GM21717 (cell line): ENCODE data around the gene LMF1.
"Not testable (repeated sequence)": the region's sequence is repeated elsewhere in the genome, so short reads cannot be mapped to it uniquely, and the experiment has no call there.

ENCODE experiments used
- ATAC-seq: cut with Tn5 transposase; IDR thresholded peaks from one replicate; pipeline ENCODE4 v1.9.1; 2021; ENCODE audit warnings: mild to moderate bottlenecking, moderate library complexity; ENCODE audit not compliant: unreplicated experiment

The LMF1 gene

GRCh38 chr16:873243-873661 is 97.5 kb downstream of the LMF1 start:
- ATAC-seq = no peak

- ATAC-seq = no peak
Measured at GRCh38 chr16:872436-873242, 98.1 kb downstream of the LMF1 start.

DNA sequence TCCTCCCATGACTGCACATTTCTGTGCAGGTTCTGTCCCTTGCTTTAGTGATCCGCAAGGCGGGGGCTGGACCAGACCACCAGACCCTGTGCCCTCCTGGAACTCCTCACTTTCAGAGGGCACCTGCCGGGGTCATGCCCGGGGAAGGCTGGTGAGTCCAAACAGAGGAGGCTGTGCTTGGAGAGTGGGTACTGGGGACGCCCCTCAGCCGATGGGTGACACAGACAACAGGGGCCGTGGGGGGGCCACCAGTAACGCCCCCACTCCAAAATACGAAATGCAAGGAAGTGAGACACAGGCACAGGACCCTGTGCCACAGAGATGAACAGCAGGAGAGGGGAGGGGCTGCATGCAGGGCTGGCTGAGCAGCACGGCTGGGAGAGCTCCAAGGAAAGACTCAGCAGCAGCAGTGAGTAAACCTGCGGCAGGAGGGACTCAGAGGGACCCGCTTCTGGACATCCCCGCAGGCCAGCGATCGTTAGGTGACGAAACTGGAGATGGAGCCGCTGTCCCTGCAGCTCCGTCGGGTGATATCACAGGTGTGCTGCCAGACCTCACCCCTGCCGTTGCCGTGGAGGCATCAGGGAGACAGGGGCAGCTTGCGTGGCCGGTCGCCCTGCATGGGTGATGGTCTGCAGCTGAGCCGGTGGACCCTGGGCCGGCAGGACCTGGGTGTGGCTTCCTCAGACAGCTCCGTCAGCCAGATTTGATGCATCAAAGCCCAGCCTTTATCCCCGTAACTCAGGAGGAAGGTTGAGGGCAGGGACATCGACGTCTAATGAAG is 99.0 kb downstream of the LMF1 start:
- ATAC-seq = no peak

- ATAC-seq = no peak
Measured at GRCh38 chr16:870856-871561, 99.8 kb downstream of the LMF1 start.

DNA sequence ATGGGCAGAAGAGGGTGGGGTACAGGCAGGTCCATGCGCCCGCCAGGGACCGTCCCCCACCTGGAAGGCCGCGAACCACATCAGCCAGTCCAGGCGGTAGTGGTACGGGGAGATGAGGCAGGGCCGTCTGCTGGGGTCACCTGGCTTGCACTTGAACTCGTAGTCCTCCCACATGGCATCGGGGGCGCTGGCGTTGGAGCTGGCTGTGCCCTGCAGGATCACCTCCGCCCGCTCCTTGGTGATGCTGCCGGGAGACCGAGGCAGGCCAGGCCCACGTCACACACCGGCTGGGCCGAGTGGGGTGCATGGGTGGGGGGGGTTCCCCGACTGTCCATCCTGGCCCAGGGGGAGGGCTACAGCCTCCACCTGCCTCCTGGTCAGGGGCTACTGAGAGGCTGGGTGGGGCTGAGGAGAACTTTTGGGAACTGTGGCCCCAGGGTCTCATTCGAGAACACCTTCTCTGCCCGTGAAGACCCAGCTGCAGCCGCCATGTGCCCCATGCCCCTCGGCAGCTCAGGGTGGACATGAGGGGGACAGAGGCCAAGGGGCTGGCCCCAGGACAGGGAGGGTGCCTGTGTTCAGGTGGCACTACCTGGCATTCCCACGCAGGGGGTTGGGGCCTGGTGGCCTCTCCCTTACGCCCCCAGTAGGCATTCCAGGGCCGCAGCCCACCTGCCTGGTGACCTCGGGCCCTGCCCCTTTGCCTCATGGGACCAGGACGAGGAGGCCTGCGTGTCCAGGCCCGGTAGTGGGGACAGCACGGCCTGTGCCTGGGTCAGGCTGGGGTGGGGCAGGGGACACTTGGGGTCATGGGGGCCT is 100.8 kb downstream of the LMF1 start:
- ATAC-seq = no peak

DNA sequence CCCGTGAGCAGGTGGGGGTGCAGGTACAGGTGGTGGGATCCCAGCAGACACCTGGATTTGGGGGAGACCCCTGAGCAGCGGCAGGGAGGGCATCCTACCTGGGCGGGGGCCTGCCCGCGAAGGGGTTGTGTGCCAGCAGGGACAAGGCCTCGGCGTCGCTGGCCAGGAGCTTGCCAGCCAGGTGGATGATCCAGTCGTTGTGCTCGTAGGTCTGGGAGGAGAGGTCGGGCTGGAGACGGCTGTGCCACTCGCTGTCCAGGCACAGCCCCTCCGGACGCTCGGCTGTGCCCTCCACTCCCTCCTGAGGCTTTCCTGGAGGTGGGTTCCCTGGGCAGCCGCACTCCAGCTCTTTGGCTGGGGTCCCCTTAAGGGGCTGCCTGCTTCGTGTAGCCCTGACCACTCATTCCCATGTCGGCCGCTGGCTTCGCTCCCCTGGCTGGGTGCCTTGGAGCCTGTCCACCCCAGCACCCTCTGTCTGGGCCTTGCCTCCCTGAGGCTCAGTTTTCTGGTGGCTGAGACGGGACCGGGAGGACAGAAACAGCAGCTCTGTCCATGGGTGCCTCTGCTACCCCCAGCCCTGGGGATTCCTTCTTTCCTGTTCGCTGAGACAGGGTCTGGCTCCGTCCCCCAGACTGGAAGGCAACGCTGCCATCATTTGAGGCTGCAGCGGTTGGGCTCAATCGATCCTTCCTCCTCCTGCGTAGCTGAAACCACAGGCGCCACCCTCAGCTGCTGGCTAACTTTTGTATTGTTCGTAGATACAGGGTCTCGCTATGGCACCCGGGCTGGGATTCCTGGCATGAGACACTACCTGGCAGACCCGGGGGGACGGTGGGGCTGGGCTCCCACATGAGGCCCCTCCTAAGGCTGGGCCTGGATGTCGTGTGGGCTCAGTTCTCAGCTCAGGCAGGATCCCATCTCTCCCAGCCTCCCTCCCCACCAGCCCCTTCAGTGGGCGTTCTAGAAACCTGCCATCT is 101.7 kb downstream of the LMF1 start:
- ATAC-seq = no peak

GRCh38 chr16:868386-868755 is 102.4 kb downstream of the LMF1 start:
- ATAC-seq = no peak

DNA sequence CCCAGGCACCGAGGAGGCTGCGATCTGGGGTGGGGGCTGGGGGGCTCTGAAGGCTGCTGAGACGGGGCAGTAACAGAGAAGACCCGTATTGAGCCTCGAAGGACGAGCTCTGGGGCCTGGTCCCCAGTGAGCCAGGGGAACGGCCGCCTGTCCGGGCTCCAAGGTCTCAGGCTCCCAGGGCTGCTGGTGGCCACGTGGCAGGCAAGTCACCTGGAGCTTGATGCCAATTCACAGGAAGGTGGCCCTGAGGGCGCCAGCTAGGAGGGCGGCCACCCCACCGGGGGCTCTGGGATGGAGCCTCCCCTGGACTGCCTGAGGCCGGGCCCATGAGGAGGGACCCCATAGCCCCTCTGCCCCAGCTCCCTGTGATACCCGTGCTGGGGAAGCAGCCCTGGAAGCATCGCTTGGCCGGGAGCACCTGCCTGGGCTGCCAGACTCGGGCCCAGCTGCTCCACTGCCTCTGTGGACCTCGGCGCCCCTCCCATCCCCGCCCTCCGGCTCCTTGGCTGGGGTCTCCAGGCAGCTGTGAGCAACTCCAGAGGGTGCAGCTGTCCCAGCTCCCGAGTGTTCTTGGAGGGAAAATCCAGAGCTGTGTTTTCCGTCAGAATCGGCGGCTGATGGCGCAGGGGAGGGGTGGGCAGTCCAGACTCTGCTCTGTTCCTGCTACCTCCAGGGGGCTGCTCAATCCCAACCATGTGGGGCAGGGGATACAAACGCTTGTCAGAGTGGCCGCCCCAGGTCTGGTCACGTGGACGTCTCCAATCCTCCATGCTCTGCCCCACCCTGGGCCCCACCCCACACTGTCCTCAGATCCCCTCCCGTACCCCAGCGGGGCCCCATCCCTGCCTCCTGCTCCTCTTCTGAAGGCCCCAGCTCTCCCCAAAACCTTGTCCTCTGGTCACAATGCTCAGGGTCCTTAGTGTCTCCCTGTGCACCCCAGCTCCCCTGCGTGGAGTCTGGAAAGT is 103.1 kb downstream of the LMF1 start:
- ATAC-seq = no peak

DNA sequence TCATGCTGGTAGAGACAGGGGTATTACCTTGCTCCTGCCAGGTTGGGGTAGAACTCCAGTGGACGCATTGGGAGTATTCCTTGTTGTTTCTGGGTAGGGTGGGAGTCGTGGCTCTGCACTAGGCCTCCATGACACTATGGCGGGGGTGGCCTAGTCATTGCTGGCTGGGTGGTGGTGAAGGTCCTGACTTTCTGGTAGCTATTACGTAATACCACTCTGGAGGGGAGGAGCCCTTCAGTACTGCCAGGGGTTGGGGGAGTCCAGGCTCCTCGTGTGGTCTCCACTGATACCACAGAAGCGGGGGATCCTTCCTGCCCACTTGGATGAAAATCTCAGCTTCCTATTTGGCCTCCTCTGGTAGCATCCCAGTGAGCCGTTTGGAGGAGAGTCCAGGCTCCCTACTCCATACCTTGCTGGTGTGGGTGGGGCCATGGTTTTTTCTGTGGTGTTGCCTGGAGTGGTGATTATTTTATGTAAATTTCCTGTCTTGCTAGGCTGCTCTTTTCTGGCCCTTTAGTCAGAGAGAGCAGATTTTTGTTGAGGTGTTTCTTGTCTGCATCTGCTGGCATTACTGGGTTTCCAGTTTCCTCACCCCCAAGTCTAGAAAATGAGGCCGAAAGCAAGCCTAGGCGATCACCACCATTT is 104.4 kb downstream of the LMF1 start:
- ATAC-seq = no peak

DNA sequence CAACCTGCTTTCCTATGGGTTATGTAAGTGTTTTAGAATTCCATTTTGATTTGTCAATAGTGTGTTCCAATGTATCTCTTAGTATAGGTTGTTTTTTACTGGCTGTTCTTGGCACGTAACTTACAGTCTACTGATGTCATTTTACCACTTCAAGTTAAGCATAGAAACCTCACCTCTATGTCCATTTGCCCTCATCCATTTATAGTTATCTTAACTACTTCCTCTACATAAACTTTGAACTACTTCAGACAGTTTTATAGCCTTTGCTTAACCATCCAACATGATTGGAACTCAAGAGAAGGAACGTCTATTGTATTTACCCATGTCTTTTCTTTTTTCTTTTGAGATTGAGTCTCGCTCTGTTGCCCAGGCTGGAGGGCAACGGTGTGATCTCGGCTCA is 105.8 kb downstream of the LMF1 start:
- ATAC-seq = no peak

DNA sequence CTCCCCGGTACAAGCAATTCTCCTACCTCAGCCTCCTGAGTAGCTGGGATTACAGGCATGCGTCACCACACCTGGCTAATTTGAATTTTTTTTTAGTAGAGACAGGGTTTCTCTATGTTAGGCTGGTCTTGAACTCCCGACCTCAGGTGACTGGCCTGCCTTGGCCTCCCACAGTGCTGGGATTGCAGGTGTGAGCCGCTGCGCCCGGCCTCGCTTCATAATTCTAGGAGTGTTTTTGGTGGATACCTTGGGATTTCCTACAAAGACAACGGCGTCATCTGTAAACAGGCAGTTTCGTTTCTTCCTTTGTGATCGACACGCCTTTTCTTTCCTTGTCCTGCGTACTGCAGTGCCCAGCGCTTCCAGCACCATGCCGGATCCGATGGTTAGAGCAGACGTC is 109.3 kb downstream of the LMF1 start:
- ATAC-seq = no peak

GRCh38 chr16:860891-861290 is 109.9 kb downstream of the LMF1 start:
- no peak for ATAC-seq

DNA sequence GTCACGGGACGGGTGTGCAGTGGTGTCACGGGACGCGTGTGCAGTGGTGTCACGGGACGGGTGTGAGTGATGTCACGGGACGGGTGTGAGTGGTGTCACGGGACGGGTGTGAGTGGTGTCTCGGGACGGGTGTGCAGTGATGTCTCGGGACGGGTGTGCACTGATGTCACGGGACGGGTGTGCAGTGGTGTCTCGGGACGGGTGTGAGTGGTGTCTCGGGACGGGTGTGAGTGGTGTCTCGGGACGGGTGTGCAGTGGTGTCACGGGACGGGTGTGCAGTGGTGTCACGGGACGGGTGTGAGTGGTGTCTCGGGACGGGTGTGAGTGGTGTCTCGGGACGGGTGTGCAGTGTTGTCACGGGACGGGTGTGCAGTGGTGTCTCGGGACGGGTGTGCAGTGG is 111.8 kb downstream of the LMF1 start:
- not testable (repeated sequence) for ATAC-seq

DNA sequence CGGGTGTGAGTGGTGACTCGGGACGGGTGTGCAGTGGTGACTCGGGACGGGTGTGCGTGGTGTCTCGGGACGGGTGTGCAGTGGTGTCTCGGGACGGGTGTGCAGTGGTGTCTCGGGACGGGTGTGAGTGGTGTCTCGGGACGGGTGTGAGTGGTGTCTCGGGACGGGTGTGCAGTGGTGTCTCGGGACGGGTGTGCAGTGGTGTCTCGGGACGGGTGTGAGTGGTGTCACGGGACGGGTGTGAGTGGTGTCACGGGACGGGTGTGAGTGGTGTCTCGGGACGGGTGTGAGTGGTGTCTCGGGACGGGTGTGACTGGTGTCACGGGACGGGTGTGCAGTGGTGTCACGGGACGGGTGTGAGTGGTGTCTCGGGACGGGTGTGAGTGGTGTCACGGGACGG is 112.3 kb downstream of the LMF1 start:
- not testable (repeated sequence) for ATAC-seq

- no peak for ATAC-seq
Measured at GRCh38 chr16:856811-857210, 114.0 kb downstream of the LMF1 start.

- no peak for ATAC-seq
Measured at GRCh38 chr16:856101-856500, 114.7 kb downstream of the LMF1 start.

DNA sequence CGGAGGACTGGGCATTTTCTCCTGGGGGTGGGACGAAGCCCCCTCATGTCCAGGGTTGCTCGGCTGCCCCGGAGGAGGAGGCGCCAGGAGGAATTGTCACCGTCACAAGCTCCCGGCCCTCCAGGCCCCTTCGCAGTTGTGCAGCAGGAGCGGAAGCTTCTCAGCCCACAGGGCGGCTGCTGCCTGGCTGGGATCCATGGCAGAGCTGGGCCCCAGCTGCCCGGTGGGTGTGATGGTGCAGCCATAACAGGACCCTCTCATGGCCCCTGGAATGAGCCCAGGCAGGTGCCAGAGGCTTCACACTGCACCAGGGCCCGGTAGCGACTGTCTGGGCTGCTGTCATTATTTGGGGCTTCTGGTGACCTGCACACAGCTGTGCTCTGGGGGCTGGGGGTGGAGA is 115.3 kb downstream of the LMF1 start:
- no peak for ATAC-seq

- ATAC-seq = no peak
Measured at GRCh38 chr16:854808-855410, 115.9 kb downstream of the LMF1 start.
